CD14-positive monocyte (primary cell): ENCODE measurements around the gene FOXC1. TPM values are rescaled to one million over a fixed set of nuclear protein-coding genes. Genes with fewer than 3 reads are reported as not detected.

ENCODE experiments used
- DNase-seq, 3 donors: peaks; one replicate each; pipeline ENCODE4 v3.0.0-alpha.2; 2011 to 2022
- H2AFZ ChIP-seq: 2 replicates; pipeline ENCODE4 v1.6.0; 2012; ENCODE audit warnings: mild to moderate bottlenecking, low read depth, low read length, inconsistent platforms; ENCODE audit not compliant: insufficient read depth, poor library complexity, severe bottlenecking
- H3K27ac ChIP-seq, 2 donors: 1 replicate in 1 of 2; 2 replicates in 1 of 2; pipeline ENCODE4 v1.5.1; 2012 to 2013; ENCODE audit warnings: low read length in 2 of 2, control low read depth in 1 of 2, inconsistent platforms in 1 of 2, low read depth in 1 of 2, mild to moderate bottlenecking in 1 of 2
- H3K27me3 ChIP-seq, 2 donors: one replicate each; pipeline versions ENCODE4 v1.6.0 to v1.6.1; 2011 to 2013; ENCODE audit warnings: low read length in 2 of 2; ENCODE audit not compliant: control insufficient read depth in 2 of 2, insufficient read depth in 2 of 2
- H3K36me3 ChIP-seq, 2 donors: replicated peaks in 1 of 2; 1 replicate in 1 of 2; 2 replicates in 1 of 2; pipeline versions ENCODE4 v1.5.1 to v1.6.1; 2012 to 2013; ENCODE audit warnings: low read length in 2 of 2, control low read depth in 1 of 2, inconsistent platforms in 1 of 2, mild to moderate bottlenecking in 1 of 2; ENCODE audit not compliant: insufficient read depth in 2 of 2, control insufficient read depth in 1 of 2
- H3K4me1 ChIP-seq, 2 donors: 1 replicate in 1 of 2; 2 replicates in 1 of 2; pipeline versions ENCODE4 v1.5.1 to v1.6.1; 2012 to 2013; ENCODE audit warnings: low read length in 2 of 2, control low read depth in 1 of 2, inconsistent platforms in 1 of 2, mild to moderate bottlenecking in 1 of 2, moderate library complexity in 1 of 2; ENCODE audit not compliant: insufficient read depth in 2 of 2, control insufficient read depth in 1 of 2
- H3K4me2 ChIP-seq: replicated peaks from 2 replicates; pipeline ENCODE3; 2012; ENCODE audit warnings: low read length, moderate library complexity, mild to moderate bottlenecking; ENCODE audit not compliant: poor library complexity, severe bottlenecking; ENCODE audit errors: extremely low read depth
- H3K4me3 ChIP-seq, 3 experiments: fragments of 200-600 bp in 1 of 3; sonication (generic) in 1 of 3; replicated peaks in 1 of 3; 1 replicate in 2 of 3; 2 replicates in 1 of 3; pipeline ENCODE4 v1.5.1; 2011 to 2013; ENCODE audit warnings: low read length in 3 of 3, mild to moderate bottlenecking in 3 of 3, control low read depth in 2 of 3, low read depth in 2 of 3, inconsistent platforms in 1 of 3, moderate library complexity in 1 of 3
- H3K79me2 ChIP-seq: 2 replicates; pipeline ENCODE4 v1.6.0; 2012; ENCODE audit warnings: mild to moderate bottlenecking, control low read depth, inconsistent platforms, low read length, moderate library complexity; ENCODE audit not compliant: insufficient read depth
- H3K9ac ChIP-seq: 2 replicates; pipeline ENCODE4 v1.6.0; 2017; ENCODE audit warnings: low read length, mild to moderate bottlenecking; ENCODE audit not compliant: insufficient read depth, poor library complexity, severe bottlenecking
- H3K9me3 ChIP-seq, 2 donors: replicated peaks in 1 of 2; 1 replicate in 1 of 2; 2 replicates in 1 of 2; pipeline versions ENCODE4 v1.5.1 to v1.6.1; 2012 to 2013; ENCODE audit warnings: low read length in 2 of 2, control low read depth in 1 of 2; ENCODE audit not compliant: control insufficient read depth in 1 of 2, insufficient read depth in 1 of 2
- H4K20me1 ChIP-seq: 2 replicates; pipeline ENCODE4 v1.6.0; 2012; ENCODE audit warnings: mild to moderate bottlenecking, low read length, control low read depth, moderate library complexity; ENCODE audit not compliant: insufficient read depth
- H3K27ac Mint-ChIP-seq, 7 donors: one replicate each; pipeline ENCODE4 v1.8.0; 2020; ENCODE audit warnings: mild to moderate bottlenecking in 7 of 7, mixed read lengths in 7 of 7, moderate library complexity in 6 of 7, inconsistent platforms in 2 of 7
- H3K27me3 Mint-ChIP-seq, 3 donors: one replicate each; pipeline ENCODE4 v1.8.0; 2021 to 2022; ENCODE audit warnings: low read depth in 3 of 3, mild to moderate bottlenecking in 3 of 3, mixed read lengths in 3 of 3, moderate library complexity in 3 of 3, inconsistent platforms in 1 of 3
- H3K36me3 Mint-ChIP-seq, 2 donors: one replicate each; pipeline ENCODE4 v1.8.0; 2020; ENCODE audit warnings: mixed read lengths in 2 of 2, inconsistent platforms in 1 of 2, mild to moderate bottlenecking in 1 of 2
- H3K4me1 Mint-ChIP-seq: one replicate; pipeline ENCODE4 v1.8.0; 2020; ENCODE audit warnings: mild to moderate bottlenecking, mixed read lengths
- H3K4me3 Mint-ChIP-seq, 2 donors: one replicate each; pipeline ENCODE4 v1.8.0; 2020; ENCODE audit warnings: mild to moderate bottlenecking in 2 of 2, mixed read lengths in 2 of 2, moderate library complexity in 1 of 2
- H3K9me3 Mint-ChIP-seq, 7 donors: one replicate each; pipeline ENCODE4 v1.8.0; 2020 to 2022; ENCODE audit warnings: mixed read lengths in 7 of 7, mild to moderate bottlenecking in 6 of 7, moderate library complexity in 6 of 7, inconsistent platforms in 2 of 7
- CTCF ChIP-seq: fragments of 200-600 bp; IDR thresholded peaks from one replicate; pipeline ENCODE4 v1.8.0; 2022; ENCODE audit warnings: antibody characterized with exemption, mild to moderate bottlenecking
- WGBS: methylation state at CpG from one replicate; pipeline ENCODE4 v1.1.5; 2013; ENCODE audit warnings: missing lambda C conversion rate; ENCODE audit not compliant: insufficient coverage; 5-methylcytosine and 5-hydroxymethylcytosine counted together
- intact Hi-C, 2 donors: fragments of 100-400 bp; cut with micrococcal nuclease; formaldehyde crosslinking; loops; one replicate each; pipeline versions ENCODE4 v1.15.0 to v1.15.1; 2023
- polyA plus RNA-seq, 3 donors: library from polyadenylated mRNA; depleted of rRNA in 1 of 3; unstranded in 2 of 3; stranded (reverse) in 1 of 3; fragments of 300-500 nt in 2 of 3; fragments of >200 nt in 1 of 3; fragmentation: Illumina TruSeq in 2 of 3; gene quantifications; 1 replicate in 2 of 3; 2 replicates in 1 of 3; pipeline ENCODE4 v1.2.3, GENCODE V29; 2012 to 2021

The FOXC1 gene
- polyA plus RNA-seq, 3 donors: 0.36 TPM; not detected in 2

- Histone ChIP-seq H3K79me2 (no peaks in the 10 kb centered on the region), H3K4me3 (no peak overlapping the region), H4K20me1 (no peaks in the 10 kb centered on the region), H3K36me3 (no peaks in the 10 kb centered on the region), H3K4me2 (no peak overlapping the region), H3K9me3 (peaks cover 0 to 10% of the 10 kb centered on the region in 2 donors), H3K4me1 (peaks cover 5 to 7% of the 10 kb centered on the region in 2 donors), H2AFZ (no peak overlapping the region), H3K9ac (no peak overlapping the region), H3K27ac (no peak overlapping the region), H3K27me3 (peaks cover 34 to 85% of the 10 kb centered on the region in 2 donors)
- WGBS: 90% methylated on average over 23 of the region's 24 CpGs
- peaks cover 0 to 2% of the 10 kb centered on the region in 2 donors for H3K36me3 Mint-ChIP-seq
- H3K9me3 Mint-ChIP-seq: peaks cover 0 to 7% (median 2%) of the 10 kb centered on the region in 7 donors
- no peak for DNase-seq
- peaks cover 70 to 94% (median 75%) of the 10 kb centered on the region in 3 donors for H3K27me3 Mint-ChIP-seq
- TF ChIP-seq CTCF: no peak
- no peak overlapping the region for H3K27ac Mint-ChIP-seq
- peak overlapping the region in 1 of 2 donors; percentile 31 for H3K4me3 Mint-ChIP-seq
- H3K4me1 Mint-ChIP-seq: peaks cover 11% of the 10 kb centered on the region
- intact Hi-C loops: loop anchor here (5.0 to 10.0 kb wide), 2 partner anchors 1148 to 1166 kb away; partner anchors contain the start of gene WRNIP1 (in 1 of the 2)
Observed at GRCh38 chr6:1598886-1599285, 10.8 kb upstream of the FOXC1 start.

GRCh38 chr6:1599469-1599868 is 10.2 kb upstream of the FOXC1 start:
- H3K36me3 ChIP-seq: no peaks in the 10 kb centered on the region
- peaks cover 0 to 2% of the 10 kb centered on the region in 2 donors for H3K36me3 Mint-ChIP-seq
- peaks cover 0 to 8% (median 2%) of the 10 kb centered on the region in 7 donors for H3K9me3 Mint-ChIP-seq
- peaks cover 38 to 85% of the 10 kb centered on the region in 2 donors for H3K27me3 ChIP-seq
- no peaks in the 10 kb centered on the region for H4K20me1 ChIP-seq
- no peak overlapping the region for H3K4me3 ChIP-seq
- peaks cover 69 to 94% (median 76%) of the 10 kb centered on the region in 3 donors for H3K27me3 Mint-ChIP-seq
- no peak overlapping the region for H3K9ac ChIP-seq
- peaks cover 11% of the 10 kb centered on the region for H3K4me1 Mint-ChIP-seq
- H3K27ac ChIP-seq: no peak overlapping the region
- peaks cover 0 to 11% of the 10 kb centered on the region in 2 donors for H3K9me3 ChIP-seq
- no peak overlapping the region for H2AFZ ChIP-seq
- no peak for TF ChIP-seq CTCF
- no peaks in the 10 kb centered on the region for H3K79me2 ChIP-seq
- no peak overlapping the region for H3K27ac Mint-ChIP-seq
- H3K4me2 ChIP-seq: no peak overlapping the region
- intact Hi-C loops: loop anchor here (5.0 to 10.0 kb wide), 2 partner anchors 1148 to 1165 kb away; partner anchors contain the start of gene WRNIP1 (in 1 of the 2)
- H3K4me3 Mint-ChIP-seq: peak overlapping the region in 1 of 2 donors; percentile 64
- H3K4me1 ChIP-seq: peaks cover 9 to 12% of the 10 kb centered on the region in 2 donors
- DNase-seq: no peak
- whole genome bisulfite sequencing: 93% methylated on average over 10 of the region's 10 CpGs
